WTC11 (cell line): ENCODE measurements around the gene OGFR. TPM values are rescaled to one million over a fixed set of nuclear protein-coding genes. Genes with fewer than 3 reads are reported as not detected.

Experiments
- ATAC-seq: fragments of 200-7000 bp; cut with Tn5 transposase; 2 replicates; pipeline ENCODE4 v1.10.0; 2021; ENCODE audit warnings: mild to moderate bottlenecking, moderate library complexity
- CTCF ChIA-PET: fragments of 300-600 bp; sonication (Branson Sonifier 250); formaldehyde crosslinking; loops from one replicate; lab custom pipeline; 2021; ENCODE audit warnings: antibody characterized with exemption; lab: Charles Lee
- POLR2A ChIA-PET: fragments of 350-600 bp; sonication (Branson Sonifier 250); formaldehyde crosslinking; loops from one replicate; lab custom pipeline; 2021; ENCODE audit warnings: antibody characterized with exemption; lab: Charles Lee
- DNase-seq: peaks from one replicate; pipeline ENCODE4 v3.0.0; 2021; ENCODE audit warnings: low spot score
- H3K27ac Mint-ChIP-seq: 2 replicates; pipeline ENCODE4 v1.8.0; 2021; ENCODE audit warnings: mixed read lengths
- H3K27me3 Mint-ChIP-seq: 2 replicates; pipeline ENCODE4 v1.8.0; 2021; ENCODE audit warnings: low read depth, mild to moderate bottlenecking, moderate library complexity, mixed read lengths
- H3K36me3 Mint-ChIP-seq: 2 replicates; pipeline ENCODE4 v1.8.0; 2021; ENCODE audit warnings: mixed read lengths
- H3K4me1 Mint-ChIP-seq: 2 replicates; pipeline ENCODE4 v1.8.0; 2022; ENCODE audit warnings: mixed read lengths
- H3K4me3 Mint-ChIP-seq: 2 replicates; pipeline ENCODE4 v1.8.0; 2021; ENCODE audit warnings: mild to moderate bottlenecking, moderate library complexity, mixed read lengths
- H3K9me3 Mint-ChIP-seq: 2 replicates; pipeline ENCODE4 v1.8.0; 2021; ENCODE audit warnings: mixed read lengths
- AR ChIP-seq: fragments of 250-450 bp; sonication (Bioruptor Pico); IDR thresholded peaks from 2 replicates; pipeline ENCODE4 v1.9.0; 2021; ENCODE audit warnings: mild to moderate bottlenecking
- ATF1 ChIP-seq: sonication (generic); formaldehyde crosslinking; IDR thresholded peaks from 2 replicates; pipeline ENCODE4 v1.8.1; 2023; ENCODE audit warnings: mild to moderate bottlenecking, moderate library complexity, missing genetic modification reagents
- ATF2 ChIP-seq: sonication (generic); formaldehyde crosslinking; IDR thresholded peaks from 2 replicates; pipeline ENCODE4 v1.8.1; 2022; ENCODE audit warnings: low read depth, missing genetic modification reagents, borderline replicate concordance
- CBFB ChIP-seq: sonication (generic); formaldehyde crosslinking; IDR thresholded peaks from 2 replicates; pipeline ENCODE4 v1.8.1; 2022; ENCODE audit warnings: mild to moderate bottlenecking, low read depth, missing genetic modification reagents
- CTCF ChIP-seq: fragments of 200-600 bp; IDR thresholded peaks from 2 replicates; pipeline ENCODE4 v1.8.0; 2022; ENCODE audit warnings: antibody characterized with exemption
- ETV6 ChIP-seq: sonication (generic); formaldehyde crosslinking; IDR thresholded peaks from 2 replicates; pipeline ENCODE4 v1.8.1; 2022; ENCODE audit warnings: mild to moderate bottlenecking, missing genetic modification reagents
- FOXP1 ChIP-seq: sonication (generic); formaldehyde crosslinking; IDR thresholded peaks from 2 replicates; pipeline ENCODE4 v1.8.0; 2022; ENCODE audit warnings: missing genetic modification reagents, mild to moderate bottlenecking, moderate library complexity, borderline replicate concordance
- JAZF1 ChIP-seq: fragments of 250-450 bp; sonication (Bioruptor Pico); IDR thresholded peaks from 2 replicates; pipeline ENCODE4 v1.9.0; 2021; ENCODE audit warnings: moderate library complexity, mild to moderate bottlenecking, inconsistent platforms
- KAT7 ChIP-seq: sonication (generic); formaldehyde crosslinking; IDR thresholded peaks from 2 replicates; pipeline ENCODE4 v1.8.1; 2023; ENCODE audit warnings: missing genetic modification reagents, mild to moderate bottlenecking, borderline replicate concordance
- MXD4 ChIP-seq: fragments of 250-450 bp; sonication (Bioruptor Pico); IDR thresholded peaks from 2 replicates; pipeline ENCODE4 v1.8.0; 2021; ENCODE audit warnings: mild to moderate bottlenecking, moderate library complexity, borderline replicate concordance
- MYBL2 ChIP-seq: sonication (generic); formaldehyde crosslinking; IDR thresholded peaks from 2 replicates; pipeline ENCODE4 v1.8.1; 2023; ENCODE audit warnings: mild to moderate bottlenecking, moderate library complexity, missing genetic modification reagents
- PRDM15 ChIP-seq: sonication (generic); formaldehyde crosslinking; IDR thresholded peaks from 2 replicates; pipeline ENCODE4 v1.8.0; 2022; ENCODE audit warnings: missing genetic modification reagents
- RELA ChIP-seq: sonication (generic); formaldehyde crosslinking; IDR thresholded peaks from 2 replicates; pipeline ENCODE4 v1.8.1; 2022; ENCODE audit warnings: missing genetic modification reagents, mild to moderate bottlenecking, borderline replicate concordance
- SOX15 ChIP-seq: fragments of 250-450 bp; sonication (Bioruptor Pico); IDR thresholded peaks from 2 replicates; pipeline ENCODE4 v1.9.0; 2021; ENCODE audit warnings: mild to moderate bottlenecking
- ZMAT4 ChIP-seq: fragments of 250-450 bp; sonication (Bioruptor Pico); IDR thresholded peaks from 2 replicates; pipeline ENCODE4 v1.9.0; 2021; ENCODE audit warnings: mild to moderate bottlenecking
- ZNF416 ChIP-seq: fragments of 250-450 bp; sonication (Bioruptor Pico); IDR thresholded peaks from 2 replicates; pipeline ENCODE4 v1.9.0; 2021; ENCODE audit warnings: mild to moderate bottlenecking, inconsistent platforms
- total RNA-seq: library from RNA; stranded (reverse); gene quantifications from 3 replicates; pipeline ENCODE4 v1.2.3, GENCODE V29; 2021

Gene OGFR
- total RNA-seq, 1 experiment from 2014 or later: 43.3 TPM

- TF ChIP-seq KAT7 (CRISPR knock-in tag): no peak
- no peak for TF ChIP-seq RELA
- no peak for TF ChIP-seq FOXP1
- TF ChIP-seq MYBL2 (CRISPR knock-in tag): no peak
- TF ChIP-seq CBFB (CRISPR knock-in tag): no peak
- TF ChIP-seq CTCF: no peak
- TF ChIP-seq ETV6 (CRISPR knock-in tag): no peak
Observed at GRCh38 chr20:62797671-62798532, 6.7 kb upstream of the OGFR start (continued).

GRCh38 chr20:62799036-62799435, 5.6 kb upstream of the OGFR start:
- no peak overlapping the region for H3K27ac Mint-ChIP-seq
- TF ChIP-seq JAZF1 (no peak), ZNF416 (CRISPR knock-in tag) (no peak), AR (no peak), ZMAT4 (CRISPR knock-in tag) (no peak), MXD4 (CRISPR knock-in tag) (no peak), PRDM15 (no peak), ATF1 (no peak), ATF2 (CRISPR knock-in tag) (no peak), CTCF (no peak), SOX15 (CRISPR knock-in tag) (no peak)
- peaks cover 15% of the 10 kb centered on the region for H3K27me3 Mint-ChIP-seq
- DNase-seq: no peak
- peaks cover 30% of the 10 kb centered on the region for H3K36me3 Mint-ChIP-seq
- no peak for ATAC-seq
- ChIA-PET POLR2A (no interaction called here), CTCF (no interaction called here)
- no peaks in the 10 kb centered on the region for H3K9me3 Mint-ChIP-seq
- H3K4me1 Mint-ChIP-seq: peaks cover 2% of the 10 kb centered on the region
- no peak overlapping the region for H3K4me3 Mint-ChIP-seq
